NCI-H345 (cell line): ENCODE data around the gene BIN1.

Experiments used
- DNase-seq: peaks from one replicate; lab custom pipeline; 2025; lab: John Stamatoyannopoulos, UW

The BIN1 gene

GRCh38 chr2:127057371-127058245, 49.3 kb downstream of the BIN1 start:
- DNase-seq, result no peak

DNA sequence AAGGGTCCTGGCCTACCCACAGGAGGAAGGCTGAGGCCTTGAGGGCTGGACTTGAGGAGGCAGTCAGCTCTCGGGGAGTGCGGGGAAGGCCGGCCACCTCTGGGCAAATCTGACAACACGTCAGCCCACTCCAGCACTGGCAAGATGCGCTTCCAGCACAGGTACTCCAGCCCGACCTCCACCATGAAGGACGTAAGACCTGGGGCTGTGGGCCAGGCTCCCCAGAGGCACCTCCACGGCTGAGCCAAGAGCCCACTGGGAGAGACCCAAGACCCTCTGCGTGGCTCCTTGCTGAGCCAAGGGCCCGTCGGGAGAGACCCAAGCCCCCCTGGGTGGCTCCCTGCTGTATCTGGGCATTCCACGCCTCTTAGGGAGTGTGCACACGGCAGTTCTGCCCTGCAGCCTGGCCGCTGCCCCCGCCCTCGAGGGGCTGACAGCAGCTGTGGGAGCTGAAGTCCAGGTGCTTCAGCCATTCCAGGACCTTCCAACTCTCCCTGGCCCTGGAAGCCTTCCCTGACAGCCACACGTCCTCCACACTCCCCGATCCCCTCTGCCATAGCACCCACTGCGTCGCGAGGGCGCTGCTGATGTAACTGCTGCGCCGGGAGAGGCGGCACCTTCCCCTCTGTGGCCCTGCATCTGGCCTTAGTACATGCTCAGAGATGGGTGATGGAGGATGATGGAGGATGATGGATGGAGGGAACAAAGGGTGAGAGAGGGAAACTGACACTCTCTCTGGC, 50.2 kb downstream of the BIN1 start:
- no peak for DNase-seq

- DNase-seq, result no peak
Observed at GRCh38 chr2:127056086-127056485, 50.9 kb downstream of the BIN1 start.

DNA sequence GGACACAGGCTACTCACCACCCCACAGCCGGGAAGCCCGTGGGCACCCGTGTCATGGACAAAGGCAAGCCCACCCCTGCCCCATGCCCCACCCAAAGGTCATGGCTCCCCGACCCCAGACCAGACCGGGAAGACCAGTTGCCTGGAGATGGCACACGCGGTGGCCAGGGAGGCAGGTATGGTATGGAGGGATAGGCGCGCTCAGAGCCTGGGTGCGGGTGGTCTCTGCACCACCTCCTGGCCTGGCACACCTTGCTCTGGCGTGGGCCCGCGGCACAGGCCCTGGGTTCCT, 51.2 kb downstream of the BIN1 start:
- DNase-seq, result no peak

- DNase-seq, result no peak
Observed at GRCh38 chr2:127054996-127055785, 51.8 kb downstream of the BIN1 start.

DNA sequence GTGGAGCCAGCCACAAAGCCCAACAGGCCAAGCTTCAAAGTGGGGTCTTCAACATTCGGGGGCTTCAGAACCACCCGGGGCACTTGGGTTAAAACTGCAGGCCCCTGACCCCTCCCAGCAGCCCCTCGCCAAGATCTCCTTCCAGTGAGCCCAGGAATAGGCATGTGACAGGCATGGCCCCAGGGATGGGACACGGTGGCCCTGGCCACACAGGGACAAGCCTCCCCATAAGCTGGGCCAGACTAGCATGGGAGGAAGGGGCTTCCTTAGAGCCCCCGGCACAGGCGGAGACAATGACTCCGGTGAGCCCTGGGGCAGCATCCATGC, 52.4 kb downstream of the BIN1 start:
- DNase-seq, result no peak

DNA sequence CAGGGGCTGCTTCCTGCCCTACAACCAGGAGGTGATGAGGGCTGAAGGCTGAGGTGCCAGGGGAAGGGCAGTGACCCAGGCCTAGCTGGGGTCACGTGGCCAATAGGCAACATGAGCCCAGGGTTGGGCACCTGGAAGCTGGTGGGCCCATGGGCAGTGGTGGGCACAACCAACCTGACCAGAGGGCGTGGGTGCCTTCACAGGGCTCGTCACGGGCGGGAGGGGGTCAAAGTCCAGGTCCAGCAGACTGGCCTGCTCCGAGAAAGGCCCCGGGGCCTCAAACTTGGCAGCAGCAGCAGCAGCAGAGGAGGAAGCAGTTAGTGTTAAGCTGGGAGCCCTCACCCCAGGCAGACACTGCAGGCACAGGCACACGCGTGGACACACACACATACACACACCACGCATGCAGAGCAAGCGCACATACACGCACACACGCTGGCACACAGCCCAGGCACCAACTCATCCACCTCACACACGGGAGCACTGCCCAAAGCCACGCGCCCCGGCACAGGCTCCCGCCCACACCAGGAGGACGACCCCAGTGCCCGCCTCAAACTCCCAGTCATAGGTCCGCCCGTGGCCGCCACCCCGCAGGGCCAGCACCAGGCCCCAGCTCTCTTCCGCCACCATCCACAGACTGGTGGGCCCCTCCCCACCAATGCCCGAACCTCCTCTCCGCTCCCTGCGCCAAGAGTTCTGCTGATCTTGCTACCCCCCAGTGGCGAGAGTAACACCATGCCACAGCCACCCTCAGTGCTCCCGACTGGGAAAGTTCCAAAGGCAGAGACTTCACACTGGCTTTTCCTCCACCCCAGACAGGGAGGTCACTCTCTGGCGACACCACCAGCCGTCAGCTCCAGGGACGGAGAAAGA, 53.0 kb downstream of the BIN1 start:
- no peak for DNase-seq

DNA sequence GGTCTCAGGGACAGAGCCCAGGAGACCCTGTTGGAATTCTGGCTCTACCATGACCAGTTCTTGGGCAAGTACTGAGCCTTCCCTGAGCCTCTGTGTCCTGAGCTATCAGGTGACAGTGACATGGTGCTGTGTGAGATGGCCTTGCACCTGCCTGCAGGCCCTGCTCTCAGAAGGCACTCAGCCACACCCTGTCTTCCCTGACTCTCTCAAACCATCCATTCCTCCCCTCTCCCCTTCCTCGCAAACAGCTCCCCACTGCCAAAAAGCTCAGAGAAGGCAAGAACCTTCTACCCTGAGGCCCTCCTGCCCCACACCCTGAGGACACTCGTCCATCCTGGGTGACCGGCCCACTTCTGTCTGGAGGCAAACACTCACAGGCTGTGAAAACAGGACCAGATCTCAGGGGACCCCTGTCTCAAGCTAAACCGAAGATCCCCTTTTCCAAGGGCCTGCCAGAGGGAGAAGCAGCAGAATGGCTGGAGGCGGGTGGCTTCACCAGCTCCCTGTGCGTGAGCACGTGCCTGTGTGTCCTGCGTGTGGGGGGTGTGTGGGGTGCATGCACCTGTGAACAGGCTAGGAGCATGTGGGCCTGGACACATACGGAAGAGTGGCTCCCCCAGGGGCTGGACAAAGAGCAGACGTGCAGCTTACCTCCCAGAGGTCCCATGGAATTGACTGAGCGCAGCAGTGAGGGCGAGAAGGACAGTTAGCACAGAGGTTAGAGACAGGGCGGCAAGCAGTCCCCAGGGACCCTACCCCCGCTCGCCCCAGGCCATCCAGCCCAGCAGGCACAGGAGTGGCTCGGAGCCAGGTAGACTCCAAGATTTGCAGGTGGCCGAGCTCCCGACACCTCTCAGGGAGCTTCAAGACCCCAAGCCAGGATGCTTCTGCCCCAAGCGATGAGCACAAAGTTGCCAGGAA, 53.9 kb downstream of the BIN1 start:
- DNase-seq, result no peak

- no peak for DNase-seq
Observed at GRCh38 chr2:127052057-127052770, 54.7 kb downstream of the BIN1 start.

DNA sequence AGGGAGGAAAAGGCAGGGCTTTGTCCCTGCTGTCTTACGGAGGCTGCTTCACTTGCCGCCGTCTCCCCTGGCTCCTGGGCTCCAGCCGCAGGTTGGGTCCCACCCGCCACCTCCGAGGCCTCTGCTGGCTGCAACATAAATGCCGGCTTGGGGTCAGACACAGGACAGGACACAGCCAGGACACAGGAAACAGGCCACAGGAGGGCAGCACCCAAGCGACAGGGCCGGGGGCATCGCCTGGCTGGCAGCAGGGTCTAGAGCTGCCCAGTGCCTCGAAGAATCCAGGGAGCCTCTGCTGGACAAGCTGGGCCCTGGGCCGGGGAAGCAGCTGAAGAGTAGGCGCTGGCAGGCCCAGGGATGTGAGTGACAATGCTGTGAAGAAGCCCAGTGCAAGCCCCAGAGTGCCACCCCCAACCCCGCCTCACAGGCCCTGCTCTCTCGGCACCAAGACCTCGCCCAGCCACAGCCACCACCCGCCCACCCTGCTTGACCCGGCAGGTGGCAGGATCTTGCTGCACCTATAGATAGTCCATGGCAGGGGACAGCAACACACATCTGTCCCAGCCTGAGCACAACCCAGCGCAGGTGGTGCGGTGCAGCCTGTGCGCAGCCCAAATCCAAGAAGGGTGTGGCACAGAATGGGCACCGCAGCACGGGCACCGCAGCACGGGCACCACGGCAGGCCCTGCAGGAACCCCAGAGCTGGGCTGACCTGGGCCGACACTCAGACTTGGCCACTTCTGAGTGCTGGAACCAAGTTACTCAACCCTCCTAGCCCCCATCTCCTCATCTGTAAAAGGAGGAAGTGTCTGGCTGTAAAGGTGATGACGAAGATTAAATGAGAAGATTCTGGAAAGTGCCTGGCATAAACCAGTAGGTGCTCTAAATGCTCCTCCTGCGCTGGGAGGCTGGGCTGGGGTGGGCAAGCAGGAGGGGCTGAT, 55.6 kb downstream of the BIN1 start:
- DNase-seq, result no peak

DNA sequence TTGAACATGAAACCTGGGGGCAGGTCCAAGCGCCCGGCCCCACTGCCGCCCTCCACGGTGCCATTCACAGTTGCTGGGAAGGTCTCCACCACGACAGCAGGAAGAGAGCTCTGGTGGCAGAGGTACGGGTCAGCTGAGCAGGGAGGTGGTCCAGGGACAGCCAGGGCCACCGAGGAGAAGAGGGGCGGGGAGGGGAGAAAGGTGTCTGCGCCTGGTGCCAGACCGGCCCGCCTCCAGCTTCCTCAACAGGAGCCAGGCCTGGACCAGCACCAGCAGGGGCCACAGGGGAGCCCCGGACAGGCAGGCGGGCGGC, 56.2 kb downstream of the BIN1 start:
- no peak for DNase-seq

- DNase-seq, result peak; percentile 48
Observed at GRCh38 chr2:127049927-127050802, 56.8 kb downstream of the BIN1 start.

DNA sequence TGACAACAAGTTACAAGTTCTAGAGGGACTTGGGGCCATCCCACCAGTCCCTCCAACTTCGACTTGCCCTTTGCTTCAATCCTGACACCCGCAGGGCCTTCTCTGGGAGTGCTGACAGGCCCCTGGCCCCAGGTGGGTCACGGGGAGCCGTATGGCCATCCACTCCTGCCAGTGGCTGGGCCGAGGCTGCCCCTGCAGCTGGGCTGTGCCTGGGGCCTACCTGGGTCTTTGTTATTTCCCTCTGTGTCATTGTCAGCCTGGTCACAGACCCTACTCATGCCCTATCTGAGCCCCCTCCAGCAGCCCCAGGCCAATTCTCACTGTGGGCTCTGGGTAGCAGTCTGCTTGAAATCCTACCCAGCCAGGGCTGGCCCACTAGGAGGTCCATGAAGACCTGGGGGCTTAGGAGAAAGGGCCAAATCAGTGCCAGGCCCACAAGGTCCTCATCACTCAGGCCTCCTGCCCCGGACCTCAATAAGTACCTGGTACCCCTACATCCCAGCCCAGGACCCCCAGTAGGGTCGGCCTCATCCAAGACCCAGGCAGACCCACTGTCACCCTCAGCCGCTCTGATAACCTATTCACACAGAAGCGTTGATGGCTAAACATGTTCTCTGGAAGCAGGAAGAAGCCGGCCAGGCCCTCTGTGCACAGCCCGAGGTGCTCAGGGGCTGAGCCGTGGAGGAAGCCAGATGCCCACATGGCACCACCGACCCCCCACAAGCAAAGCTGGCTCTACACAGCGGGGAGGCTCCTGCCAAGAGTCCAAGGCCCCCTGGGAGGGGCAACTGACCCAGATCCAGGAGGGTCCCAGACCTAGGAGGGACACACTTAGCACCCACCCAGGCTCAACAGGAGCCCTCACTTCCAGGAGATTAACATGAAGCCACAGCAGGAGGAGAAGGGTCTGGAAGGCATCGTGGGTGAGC, 57.7 kb downstream of the BIN1 start:
- no peak for DNase-seq

DNA sequence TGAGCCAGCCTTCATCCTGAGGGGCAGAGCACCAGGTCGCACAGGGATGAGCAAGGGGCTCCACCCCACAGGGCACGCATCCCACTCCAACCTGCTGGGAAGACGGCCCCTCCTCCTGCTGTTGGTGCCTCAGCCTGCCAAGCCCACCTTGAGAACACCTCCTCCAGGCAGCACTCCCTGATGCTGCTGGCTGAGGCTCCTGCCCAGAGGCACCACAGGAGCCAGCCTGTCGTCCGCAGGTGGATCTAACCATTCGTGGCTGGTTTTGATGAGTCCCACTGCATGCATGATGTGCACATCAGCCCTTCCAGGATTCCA, 58.4 kb downstream of the BIN1 start:
- DNase-seq, result no peak

GRCh38 chr2:127047716-127048617, 59.0 kb downstream of the BIN1 start:
- DNase-seq, result no peak

DNA sequence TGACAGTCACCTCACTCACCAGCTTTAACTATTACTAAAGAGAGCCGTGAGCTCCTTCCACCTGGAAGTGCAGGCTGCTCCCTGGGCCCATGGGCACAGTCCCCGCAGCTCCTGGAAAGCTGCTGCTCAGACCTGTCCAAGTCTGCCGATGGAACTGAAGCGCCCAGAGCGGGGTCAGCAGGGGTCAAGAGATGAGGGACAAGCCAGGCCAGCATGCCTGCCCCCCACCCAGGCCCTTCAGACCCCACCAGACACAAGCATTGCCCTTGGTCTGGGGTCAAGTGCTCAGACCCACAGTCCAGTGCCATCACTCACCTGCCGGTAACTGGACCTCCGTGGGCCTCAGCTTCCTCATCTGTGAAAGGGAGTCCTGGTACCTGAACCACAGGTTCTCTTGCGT, 59.9 kb downstream of the BIN1 start:
- no peak for DNase-seq
